Measurements from ENCODE around the gene SERINC2. TPM values are rescaled to one million over a fixed set of nuclear protein-coding genes. Genes with fewer than 3 reads are reported as not detected.

SERINC2 gene
- total RNA-seq, 1 experiment from 2014 or later, result 26.0 TPM

GRCh38 chr1:31389616-31390015, 23.4 kb upstream of the SERINC2 start:
- Mint-ChIP-seq H3K27me3 (ENCODE audit: low read depth) (no peaks in the 10 kb centered on the region), H3K4me1 (peaks cover 10% of the 10 kb centered on the region), H3K9me3 (no peaks in the 10 kb centered on the region), H3K4me3 (no peak overlapping the region), H3K36me3 (no peaks in the 10 kb centered on the region), H3K27ac (0 out of 2 replicates have a peak overlapping the region, but pooled peaks have one; percentile 72)
- ATAC-seq (no peak), DNase-seq (ENCODE audit: low spot score) (no peak)
- ChIA-PET CTCF (interaction anchor here (1.2 to 2.2 kb wide), 3 partner anchors 9 to 208 kb away, joined by 3 to 14 read pairs (median 5); no protein-coding TSS in a partner anchor), POLR2A (no interaction called here)
- TF ChIP-seq E2F5 (CRISPR knock-in tag; IDR thresholded peaks at IDR 0.05), result no peak
- TF ChIP-seq RELA (CRISPR knock-in tag; IDR thresholded peaks at IDR 0.05; ENCODE audit: borderline replicate concordance), result no peak
- no peak for TF ChIP-seq ZNF416 (CRISPR knock-in tag; IDR thresholded peaks at IDR 0.05)
- no peak for TF ChIP-seq ETV6 (CRISPR knock-in tag; IDR thresholded peaks at IDR 0.05)
- no peak for TF ChIP-seq ATF6 (CRISPR knock-in tag; IDR thresholded peaks at IDR 0.05)
- TF ChIP-seq ZNF425 (CRISPR knock-in tag; conservative IDR thresholded peaks at IDR 0.05), result no peak
- no peak for TF ChIP-seq JAZF1 (CRISPR knock-in tag; IDR thresholded peaks at IDR 0.05)
- no peak for TF ChIP-seq GABPB1 (CRISPR knock-in tag; IDR thresholded peaks at IDR 0.05)
- no peak for TF ChIP-seq NFYB (CRISPR knock-in tag; conservative IDR thresholded peaks at IDR 0.05; ENCODE audit: low read depth)
- TF ChIP-seq MAX (CRISPR knock-in tag; IDR thresholded peaks at IDR 0.05), result no peak
- TF ChIP-seq CREB1 (CRISPR knock-in tag; IDR thresholded peaks at IDR 0.05), result no peak
- TF ChIP-seq ELF4 (CRISPR knock-in tag; IDR thresholded peaks at IDR 0.05; ENCODE audit: low read depth), result no peak

GRCh38 chr1:31390071-31390470, 22.9 kb upstream of the SERINC2 start:
- H3K36me3 Mint-ChIP-seq, result no peaks in the 10 kb centered on the region
- TF ChIP-seq JAZF1 (CRISPR knock-in tag; IDR thresholded peaks at IDR 0.05) (no peak), SOX15 (CRISPR knock-in tag; IDR thresholded peaks at IDR 0.05) (no peak), TEAD1 (CRISPR knock-in tag; IDR thresholded peaks at IDR 0.05) (no peak), ZNF219 (CRISPR knock-in tag; IDR thresholded peaks at IDR 0.05; ENCODE audit: borderline replicate concordance) (no peak), HMGA2 (CRISPR knock-in tag; IDR thresholded peaks at IDR 0.05) (no peak), CBFB (CRISPR knock-in tag; IDR thresholded peaks at IDR 0.05; ENCODE audit: low read depth) (no peak), PREB (CRISPR knock-in tag; IDR thresholded peaks at IDR 0.05; ENCODE audit: borderline replicate concordance) (no peak), TEAD4 (CRISPR knock-in tag; IDR thresholded peaks at IDR 0.05) (no peak), ZSCAN18 (CRISPR knock-in tag; IDR thresholded peaks at IDR 0.05) (no peak), CREB1 (CRISPR knock-in tag; IDR thresholded peaks at IDR 0.05) (no peak), ZBTB43 (CRISPR knock-in tag; IDR thresholded peaks at IDR 0.05) (no peak)
- H3K4me3 Mint-ChIP-seq, result no peak overlapping the region
- no peak; the same call in 1 of the 2 replicates for ATAC-seq
- ChIA-PET POLR2A (interaction anchor here (1.3 kb wide), 1 partner anchor 16 kb away, joined by 6 read pairs; no protein-coding TSS in a partner anchor), CTCF (interaction anchor here (0.7 to 2.2 kb wide), 4 partner anchors 11 to 209 kb away, joined by 3 to 14 read pairs (median 4); no protein-coding TSS in a partner anchor)
- peaks cover under 1% of the 10 kb centered on the region; the same call in 1 of the 2 replicates for H3K27me3 Mint-ChIP-seq (ENCODE audit: low read depth)
- H3K4me1 Mint-ChIP-seq, result peaks cover 10% of the 10 kb centered on the region
- DNase-seq (ENCODE audit: low spot score), result no peak
- H3K9me3 Mint-ChIP-seq, result no peaks in the 10 kb centered on the region
- no peak overlapping the region for H3K27ac Mint-ChIP-seq
